SU-DHL-6 (cell line): Measurements from ENCODE around the gene DACH1.

Experiments used
- H2AFZ ChIP-seq: fragments of 200-600 bp; sonication (generic); 2 replicates; pipeline ENCODE4 v1.6.1; 2014; ENCODE audit warnings: low read depth, mild to moderate bottlenecking, moderate library complexity, mixed read lengths, antibody characterized with exemption, low read length; ENCODE audit not compliant: severe bottlenecking
- H3F3A ChIP-seq: fragments of 200-600 bp; shearing (Covaris generic); 2 replicates; pipeline ENCODE4 v1.6.0; 2016; ENCODE audit warnings: antibody characterized with exemption, mild to moderate bottlenecking; ENCODE audit not compliant: insufficient read depth
- H3K27ac ChIP-seq: fragments of 200-600 bp; sonication (generic); 2 replicates; pipeline ENCODE4 v1.5.1; 2016; ENCODE audit warnings: low read depth, mild to moderate bottlenecking, low read length, moderate library complexity, mixed read lengths
- H3K27me3 ChIP-seq: fragments of 200-600 bp; sonication (generic), shearing (Covaris generic); 2 replicates; pipeline ENCODE4 v1.6.0; 2014; ENCODE audit warnings: mild to moderate bottlenecking, low read length
- H3K36me3 ChIP-seq: fragments of 200-600 bp; sonication (generic); 2 replicates; pipeline ENCODE4 v1.6.1; 2014; ENCODE audit warnings: mild to moderate bottlenecking, low read length, mixed read lengths
- H3K4me2 ChIP-seq: fragments of 300-600, 200-600 bp; shearing (Covaris generic), sonication (generic); 2 replicates; pipeline ENCODE4 v1.6.0; 2014; ENCODE audit warnings: low read length, low read depth, mild to moderate bottlenecking; ENCODE audit not compliant: poor library complexity, severe bottlenecking
- H3K4me3 ChIP-seq: fragments of 200-600 bp; sonication (generic); 2 replicates; pipeline ENCODE4 v1.5.1; 2014; ENCODE audit warnings: antibody characterized with exemption, low read length, mild to moderate bottlenecking, mixed read lengths; ENCODE audit not compliant: insufficient read depth, poor library complexity, severe bottlenecking
- H3K79me2 ChIP-seq: fragments of 200-600 bp; sonication (generic); 2 replicates; pipeline ENCODE4 v1.6.1; 2014; ENCODE audit warnings: mild to moderate bottlenecking, low read length, moderate library complexity; ENCODE audit not compliant: insufficient read depth
- H3K9ac ChIP-seq: fragments of 200-600 bp; sonication (generic); 2 replicates; pipeline ENCODE4 v1.7.0; 2014; ENCODE audit warnings: mild to moderate bottlenecking, low read length
- H3K9me2 ChIP-seq: fragments of 200-600 bp; sonication (generic); replicated peaks from 2 replicates; pipeline ENCODE4 v1.6.1; 2014; ENCODE audit warnings: low read length; ENCODE audit not compliant: insufficient read depth
- H3K9me3 ChIP-seq: fragments of 200-600 bp; sonication (generic); 2 replicates; pipeline ENCODE4 v1.6.1; 2014; ENCODE audit warnings: low read length, mixed read lengths; ENCODE audit not compliant: insufficient read depth
- H4K20me1 ChIP-seq: fragments of 200-600 bp; sonication (generic); 2 replicates; pipeline ENCODE4 v1.6.1; 2014; ENCODE audit warnings: low read depth, mild to moderate bottlenecking, antibody characterized with exemption, low read length, moderate library complexity, mixed read lengths
- CTCF ChIP-seq: fragments of 200-600 bp; sonication (generic); IDR thresholded peaks from one replicate; pipeline ENCODE4 v1.5.1; 2017; ENCODE audit warnings: antibody characterized with exemption, mild to moderate bottlenecking, low read length, moderate library complexity; ENCODE audit not compliant: insufficient read depth, poor library complexity, severe bottlenecking
- EZH2phosphoT487 ChIP-seq: fragments of 200-600 bp; sonication (generic), shearing (Covaris generic); conservative IDR thresholded peaks from 2 replicates; pipeline ENCODE4 v1.6.1; 2018; ENCODE audit warnings: mild to moderate bottlenecking, antibody characterized with exemption, low read length, moderate library complexity, mixed read lengths

Gene DACH1

GRCh38 chr13:71417205-71417604, 449.8 kb downstream of the DACH1 start:
- Histone ChIP-seq H3K4me3 (no peak overlapping the region), H2AFZ (no peak overlapping the region), H4K20me1 (no peaks in the 10 kb centered on the region), H3K9ac (no peak overlapping the region), H3K36me3 (no peaks in the 10 kb centered on the region), H3K79me2 (no peaks in the 10 kb centered on the region), H3K27me3 (no peaks in the 10 kb centered on the region), H3K9me2 (no peaks in the 10 kb centered on the region), H3K4me2 (no peak overlapping the region), H3K27ac (no peak overlapping the region), H3F3A (no peaks in the 10 kb centered on the region), H3K9me3 (peaks cover 7% of the 10 kb centered on the region; the same call in 1 of the 2 replicates)
- TF ChIP-seq CTCF (no peak), EZH2phosphoT487 (no peak)

GRCh38 chr13:71412231-71412630, 454.8 kb downstream of the DACH1 start:
- no peak overlapping the region for H3K9ac ChIP-seq
- no peaks in the 10 kb centered on the region for H3K79me2 ChIP-seq
- no peaks in the 10 kb centered on the region for H3F3A ChIP-seq
- TF ChIP-seq CTCF (no peak), EZH2phosphoT487 (no peak)
- no peaks in the 10 kb centered on the region for H3K36me3 ChIP-seq
- no peaks in the 10 kb centered on the region for H3K9me2 ChIP-seq
- no peak overlapping the region for H3K27ac ChIP-seq
- H3K4me2 ChIP-seq: no peak overlapping the region
- H3K4me3 ChIP-seq: no peak overlapping the region
- H3K27me3 ChIP-seq: no peaks in the 10 kb centered on the region
- no peaks in the 10 kb centered on the region for H4K20me1 ChIP-seq
- no peaks in the 10 kb centered on the region for H3K9me3 ChIP-seq
- no peak overlapping the region for H2AFZ ChIP-seq

GRCh38 chr13:71408416-71408815, 458.6 kb downstream of the DACH1 start:
- H3K27me3 ChIP-seq: no peaks in the 10 kb centered on the region
- no peaks in the 10 kb centered on the region for H3F3A ChIP-seq
- H3K9ac ChIP-seq: no peak overlapping the region
- H3K36me3 ChIP-seq: no peaks in the 10 kb centered on the region
- no peak for TF ChIP-seq EZH2phosphoT487
- no peak for TF ChIP-seq CTCF
- no peak overlapping the region for H2AFZ ChIP-seq
- no peaks in the 10 kb centered on the region for H3K9me3 ChIP-seq
- H3K79me2 ChIP-seq: no peaks in the 10 kb centered on the region
- H4K20me1 ChIP-seq: no peaks in the 10 kb centered on the region
- no peaks in the 10 kb centered on the region for H3K9me2 ChIP-seq
- H3K4me2 ChIP-seq: no peak overlapping the region
- H3K27ac ChIP-seq: no peak overlapping the region
- no peak overlapping the region for H3K4me3 ChIP-seq
